ENCODE results near the gene KRTAP10-1.
"Not testable (repeated sequence)": the region's sequence is repeated elsewhere in the genome, so short reads cannot be mapped to it uniquely, and the experiment has no call there.

Gene KRTAP10-1, protein sequence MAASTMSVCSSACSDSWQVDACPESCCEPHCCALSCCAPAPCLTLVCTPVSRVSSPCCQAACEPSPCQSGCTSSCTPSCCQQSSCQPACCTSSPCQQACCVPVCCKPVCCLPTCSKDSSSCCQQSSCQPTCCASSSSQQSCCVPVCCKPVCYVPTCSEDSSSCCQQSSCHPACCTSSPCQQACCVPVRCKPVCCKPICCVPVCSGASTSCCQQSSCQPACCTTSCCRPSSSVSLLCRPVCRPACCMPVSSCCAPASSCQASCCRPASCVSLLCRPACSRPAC

DNA sequence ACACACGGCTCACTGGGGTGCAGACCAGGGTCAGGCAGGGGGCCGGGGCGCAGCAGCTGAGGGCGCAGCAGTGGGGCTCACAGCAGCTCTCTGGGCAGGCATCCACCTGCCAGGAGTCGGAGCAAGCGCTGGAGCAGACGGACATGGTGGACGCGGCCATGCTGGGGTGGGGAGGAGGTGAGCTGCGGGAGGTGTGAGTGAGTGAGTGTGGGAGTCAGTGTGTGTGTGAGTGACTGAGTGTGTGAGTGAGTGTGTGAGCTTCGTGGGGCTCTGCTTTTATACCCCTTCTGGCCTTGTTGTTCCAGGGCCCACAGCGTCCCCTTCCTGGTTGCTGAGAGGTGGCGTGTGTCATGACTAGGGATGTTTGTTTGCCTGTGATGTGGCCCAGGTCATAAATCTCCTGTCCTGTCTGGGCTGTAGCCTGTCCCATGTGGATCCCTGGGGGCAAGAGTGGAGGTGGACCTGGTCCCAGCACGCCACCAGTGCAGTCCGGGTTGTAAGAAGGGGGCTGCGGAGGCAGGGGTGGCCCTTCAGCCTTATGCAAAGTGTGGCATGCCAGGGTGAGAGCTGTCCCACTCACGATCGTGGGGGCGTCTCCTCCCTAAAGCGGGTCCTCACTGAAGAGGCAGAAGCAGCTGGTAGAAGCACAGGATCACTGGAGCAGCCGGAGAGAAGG lies at the start of gene KRTAP10-1:
Gene KRTAP10-1, minus strand, starts transcription at position 205 of the 676 bp plus-strand sequence. Its CDS starts 45 bp downstream, at position 160.
- DNase-seq = no peak

DNA sequence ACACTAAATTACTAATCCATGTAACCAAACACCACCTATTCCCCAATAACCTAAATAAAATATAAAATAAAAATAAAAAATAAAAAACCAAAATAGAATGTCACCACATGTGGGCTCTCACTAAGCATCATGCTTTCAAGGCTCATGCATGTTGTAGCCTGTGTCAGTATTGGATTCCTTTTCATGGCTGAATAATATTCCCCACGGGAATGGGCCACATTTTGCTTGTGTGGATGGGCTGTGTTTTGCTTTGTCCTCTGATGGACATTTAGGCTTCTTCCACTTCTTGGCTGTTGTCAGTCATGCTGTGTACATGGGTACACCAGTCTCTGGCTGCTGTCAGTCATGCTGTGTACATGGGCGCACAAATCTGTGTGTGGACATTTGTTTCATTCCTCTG lies 49.1 kb upstream of the KRTAP10-1 start:
- no peak for DNase-seq

DNA sequence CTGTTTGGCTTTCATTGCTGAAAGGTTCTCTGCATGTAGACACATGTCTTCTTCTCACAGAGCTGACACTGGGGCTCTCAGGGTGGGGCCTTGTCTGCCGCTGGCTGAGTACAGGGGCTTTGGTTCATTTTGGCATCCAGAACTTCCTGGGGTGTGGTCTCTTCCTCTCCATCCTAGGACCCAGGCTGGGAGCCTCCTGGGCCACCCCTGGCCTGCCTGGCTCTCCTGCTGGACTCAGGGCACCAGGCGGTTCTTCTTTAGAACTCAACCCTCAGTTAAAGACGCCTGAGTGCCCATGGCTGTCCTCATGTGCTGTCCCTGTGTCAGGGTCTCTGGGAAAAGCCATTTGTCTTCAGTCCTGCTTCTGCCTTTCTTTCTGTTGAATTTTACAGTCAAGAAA lies 45.9 kb upstream of the KRTAP10-1 start:
- no peak for DNase-seq

DNA sequence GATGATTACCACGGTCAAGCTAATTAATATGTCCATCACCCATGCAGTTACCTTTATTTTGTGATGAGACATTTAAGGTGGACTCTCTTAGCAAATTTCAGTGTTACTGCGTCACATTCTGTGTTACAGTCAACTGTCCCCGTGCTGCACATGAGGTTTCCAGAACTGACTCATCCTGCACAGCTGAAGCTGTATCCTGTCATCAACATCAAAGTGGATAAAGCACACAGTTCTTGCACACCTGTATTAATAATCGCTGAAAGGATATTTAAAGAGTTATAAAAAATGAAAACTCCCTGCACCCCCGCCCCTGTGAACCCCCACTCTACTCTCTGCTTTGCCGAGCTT lies 43.8 kb upstream of the KRTAP10-1 start:
- DNase-seq = no peak

DNA sequence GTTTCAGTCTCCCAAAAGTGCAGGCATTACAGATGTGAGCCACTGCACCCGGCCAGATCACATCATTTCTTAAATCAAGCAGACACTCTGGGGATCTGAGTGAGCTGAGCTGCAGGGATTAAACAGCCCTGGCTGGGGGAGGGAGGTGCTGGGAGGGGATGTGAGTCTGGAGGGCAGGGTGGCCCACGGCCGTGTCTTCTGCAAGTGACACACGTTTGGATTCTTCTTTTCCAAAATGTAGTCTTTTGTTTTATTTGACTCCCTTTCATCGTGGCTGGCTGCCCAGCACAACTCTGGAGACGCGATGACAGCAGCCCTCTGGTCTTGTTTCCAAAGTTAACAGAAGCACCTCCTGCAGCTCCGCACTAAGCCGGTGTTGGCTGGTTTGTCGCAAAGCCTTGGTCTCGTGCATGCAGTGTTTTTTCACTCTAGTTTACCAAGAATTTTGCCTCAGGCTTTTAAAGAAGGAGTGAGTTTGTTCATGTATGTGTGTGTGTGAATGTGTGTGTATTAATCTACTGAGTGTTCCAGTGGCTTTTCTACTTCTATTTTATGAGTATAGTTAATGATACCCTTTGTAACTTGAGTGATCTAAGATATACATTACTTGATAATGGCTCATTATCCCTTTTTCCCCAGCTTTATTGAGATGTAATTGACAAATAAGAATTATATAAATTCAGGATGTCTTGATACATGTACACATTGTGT lies 43.2 kb upstream of the KRTAP10-1 start:
- DNase-seq = no peak

DNA sequence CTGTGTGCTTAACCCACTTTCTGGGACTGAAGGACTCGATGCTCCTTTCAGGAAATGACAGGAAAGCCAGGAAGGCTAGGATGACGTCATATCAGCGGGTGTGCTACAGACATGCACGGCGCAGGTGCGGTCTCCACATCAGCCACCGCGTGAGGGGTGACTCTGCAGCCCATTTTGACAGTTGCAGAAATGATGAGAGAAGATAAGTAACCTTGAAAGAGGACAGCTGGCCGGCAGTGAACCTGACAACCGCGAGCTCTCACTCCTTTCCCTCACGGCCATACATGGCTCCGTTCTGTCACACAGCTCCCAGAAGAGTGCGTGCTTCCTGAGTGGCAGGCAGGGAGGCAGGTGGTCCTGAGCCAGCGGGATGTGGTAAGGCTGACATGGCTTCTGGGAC lies 42.1 kb upstream of the KRTAP10-1 start:
- DNase-seq = peak in 1 of 2 experiments; percentile 2

DNA sequence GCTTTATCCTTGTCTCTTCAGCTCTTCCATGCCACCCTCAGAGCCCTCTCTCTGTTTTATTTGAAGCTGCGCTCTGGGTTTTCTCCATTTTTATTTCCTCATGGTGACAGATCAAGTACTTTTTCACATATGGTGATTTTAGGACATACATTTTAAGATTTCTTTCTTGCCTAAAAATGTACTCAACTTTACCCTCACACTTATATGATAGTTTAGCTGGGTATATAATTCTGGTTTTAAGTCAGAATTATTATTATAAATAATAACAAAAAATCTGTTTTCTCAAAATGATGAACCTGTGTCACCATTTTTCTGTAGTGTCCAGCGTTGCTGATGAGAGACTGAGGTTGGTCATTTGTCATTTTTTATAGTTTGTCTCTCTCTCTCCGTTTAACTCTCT lies 41.2 kb upstream of the KRTAP10-1 start:
- no peak for DNase-seq

DNA sequence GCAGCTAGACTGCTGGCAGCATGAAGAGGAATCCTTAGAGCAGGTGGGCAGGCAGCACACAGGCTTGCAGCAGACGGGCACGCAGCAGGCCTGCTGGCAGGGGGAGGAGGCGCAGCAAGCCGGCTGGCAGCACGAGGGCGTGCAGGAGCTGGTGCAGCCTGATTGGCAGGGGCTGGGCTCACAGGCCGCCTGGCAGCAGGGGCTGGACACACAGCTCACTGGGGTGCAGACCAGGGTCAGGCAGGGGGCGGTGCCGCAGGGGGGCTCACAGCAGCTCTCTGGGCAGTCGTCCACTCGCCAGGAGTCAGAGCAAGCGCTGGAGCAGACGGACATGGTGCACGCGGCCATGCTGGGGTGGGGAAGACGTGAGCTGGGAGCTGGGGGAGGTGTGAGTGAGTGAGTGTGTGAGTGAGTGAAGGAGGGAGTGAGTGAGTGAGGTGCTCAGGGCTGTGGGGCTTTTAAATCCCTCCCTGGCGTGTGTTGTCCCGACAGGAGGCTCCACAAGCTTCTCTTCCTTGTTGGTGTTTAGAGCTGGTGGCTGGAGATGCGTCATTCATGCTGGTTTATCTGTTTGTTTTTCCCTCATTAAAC lies 40.3 kb upstream of the KRTAP10-1 start, which contains the start of gene KRTAP10-5:
Gene KRTAP10-5, minus strand, starts transcription at position 374 of the 591 bp plus-strand sequence. Its CDS starts 26 bp downstream, at position 348.
- DNase-seq = not testable (repeated sequence)

DNA sequence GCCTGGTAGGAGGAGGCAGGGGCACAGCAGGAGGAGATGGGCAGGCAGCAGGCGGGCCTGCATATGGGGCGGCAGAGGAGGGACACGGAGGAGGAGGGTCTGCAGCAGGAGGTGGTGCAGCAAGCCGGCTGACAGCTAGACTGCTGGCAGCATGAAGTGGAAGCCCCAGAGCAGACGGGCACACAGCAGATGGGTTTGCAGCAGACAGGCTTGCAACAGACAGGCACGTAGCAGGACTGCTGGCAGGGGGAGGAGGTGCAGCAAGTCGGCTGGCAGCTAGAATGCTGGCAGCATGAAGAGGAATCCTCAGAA lies 39.8 kb upstream of the KRTAP10-1 start:
- no peak for DNase-seq

DNA sequence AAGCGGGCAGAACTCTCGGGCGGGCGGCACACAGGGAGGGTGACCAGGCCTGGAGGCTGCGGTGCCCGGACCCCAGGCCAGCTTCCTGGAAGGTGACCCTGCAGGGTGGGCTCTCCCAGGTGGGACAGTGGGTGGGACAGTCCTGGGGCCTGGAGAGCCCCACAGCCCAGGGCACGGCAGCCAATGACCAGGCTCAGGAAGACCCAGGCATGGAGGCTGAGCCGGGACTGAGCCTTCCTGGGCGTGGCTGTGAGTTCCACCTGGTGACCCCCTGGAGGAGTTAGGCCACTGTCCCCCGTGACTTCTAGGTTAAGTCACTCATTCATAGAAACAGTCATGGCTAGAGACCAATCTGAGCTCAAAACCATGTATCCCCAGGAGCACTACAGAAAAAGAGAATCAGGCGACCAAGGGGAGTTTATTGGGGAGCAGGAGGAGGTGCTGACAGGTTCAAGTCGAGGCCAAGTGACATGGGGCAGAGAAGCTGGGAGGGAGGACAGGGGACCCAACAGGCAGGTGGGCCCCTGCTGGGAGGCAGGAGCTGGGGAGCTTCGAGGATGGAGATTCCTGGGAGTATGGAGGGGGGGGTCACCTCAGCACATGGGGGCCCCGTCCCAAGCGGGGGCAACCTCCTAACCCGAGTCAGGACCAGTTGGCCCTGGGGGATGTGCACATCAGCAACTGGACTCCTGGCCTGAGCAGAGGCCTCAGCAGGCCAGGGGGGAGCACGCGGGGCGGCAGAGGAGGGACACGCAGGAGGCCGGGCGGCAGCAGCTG lies 39.2 kb upstream of the KRTAP10-1 start:
- DNase-seq = no peak

DNA sequence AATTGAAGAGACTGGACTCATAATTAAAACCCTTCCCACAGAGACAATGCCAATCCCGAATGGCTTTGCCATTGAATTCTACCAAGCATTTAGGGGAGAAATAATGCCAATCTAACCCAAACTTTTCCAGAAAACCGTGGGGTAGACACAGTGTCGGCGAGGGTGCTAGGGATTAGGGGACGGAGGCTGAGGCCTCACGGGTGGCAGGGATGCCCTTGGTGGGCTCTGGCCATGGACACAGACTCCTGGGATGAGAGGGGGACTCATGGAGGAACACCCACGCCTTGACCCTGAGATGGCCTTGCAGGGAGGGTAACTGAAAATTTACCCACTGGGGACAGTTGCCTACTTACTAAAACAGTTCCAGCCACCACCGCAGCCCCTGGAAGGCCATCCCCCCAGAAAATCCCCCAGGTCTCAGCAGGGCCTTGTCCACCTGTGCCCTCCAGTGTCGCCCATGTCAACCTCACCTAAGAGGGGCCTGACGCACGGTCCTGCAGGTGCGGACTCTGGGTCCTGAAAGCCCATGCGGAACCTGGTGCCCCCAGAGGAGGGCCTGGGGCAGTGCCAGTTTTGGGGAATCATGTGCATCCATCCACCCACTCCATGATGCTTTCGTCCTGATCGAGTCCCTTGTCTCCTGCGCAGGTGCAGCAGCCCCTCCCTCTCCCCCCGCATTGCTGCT lies 38.5 kb upstream of the KRTAP10-1 start:
- DNase-seq = no peak

DNA sequence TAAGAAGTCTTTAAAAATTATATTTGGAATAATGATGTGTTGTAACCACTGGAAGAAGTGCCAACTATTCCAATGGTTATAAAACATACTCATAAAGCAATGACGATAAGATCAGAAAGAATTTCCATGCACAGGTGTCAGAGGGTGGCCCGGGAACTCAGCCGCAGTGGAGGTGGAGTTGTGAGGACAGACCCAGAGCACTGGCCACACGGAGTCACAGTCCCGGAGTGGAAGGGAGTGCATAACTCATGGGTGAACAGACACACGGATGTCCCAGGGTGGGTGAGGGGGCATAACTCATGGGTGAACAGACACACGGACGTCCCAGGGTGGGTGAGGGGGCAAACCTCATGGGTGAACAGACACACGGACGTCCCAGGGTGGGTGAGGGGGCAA lies 36.0 kb upstream of the KRTAP10-1 start:
- DNase-seq = no peak

DNA sequence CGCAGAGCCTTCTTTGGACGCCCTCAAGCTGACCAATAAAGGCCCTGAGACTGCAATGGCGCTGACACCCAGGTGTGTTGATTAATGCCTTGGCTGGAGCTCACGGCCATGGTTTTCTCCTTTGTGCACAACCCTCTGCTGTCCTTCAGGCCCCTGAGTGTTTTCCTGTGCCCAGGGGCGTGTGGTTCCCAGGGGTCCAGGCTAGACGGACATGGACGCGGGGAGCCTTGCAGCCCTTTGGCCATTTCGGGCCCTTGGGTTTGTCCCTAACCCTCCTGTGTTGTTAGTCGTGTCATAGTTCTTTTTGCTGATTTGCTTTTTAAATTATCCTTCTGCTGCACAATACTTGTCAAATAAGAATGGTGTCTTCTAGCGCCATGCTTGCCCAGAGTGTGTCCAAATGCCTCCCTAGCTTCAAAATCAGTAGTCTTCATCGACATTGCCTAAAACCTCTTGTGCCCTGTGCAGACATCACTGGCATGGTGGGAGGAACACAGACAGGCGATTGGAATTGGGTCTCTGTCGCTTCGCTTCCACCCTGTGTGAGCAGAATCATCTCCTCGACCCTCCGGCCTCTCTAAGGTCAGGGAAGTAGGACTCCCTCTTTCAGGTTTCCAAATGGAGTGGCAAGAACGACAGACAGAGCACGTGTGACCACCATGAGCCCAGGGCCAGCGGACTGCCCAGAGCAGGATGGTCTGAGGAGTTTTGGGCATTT lies 35.5 kb upstream of the KRTAP10-1 start:
- no peak for DNase-seq

DNA sequence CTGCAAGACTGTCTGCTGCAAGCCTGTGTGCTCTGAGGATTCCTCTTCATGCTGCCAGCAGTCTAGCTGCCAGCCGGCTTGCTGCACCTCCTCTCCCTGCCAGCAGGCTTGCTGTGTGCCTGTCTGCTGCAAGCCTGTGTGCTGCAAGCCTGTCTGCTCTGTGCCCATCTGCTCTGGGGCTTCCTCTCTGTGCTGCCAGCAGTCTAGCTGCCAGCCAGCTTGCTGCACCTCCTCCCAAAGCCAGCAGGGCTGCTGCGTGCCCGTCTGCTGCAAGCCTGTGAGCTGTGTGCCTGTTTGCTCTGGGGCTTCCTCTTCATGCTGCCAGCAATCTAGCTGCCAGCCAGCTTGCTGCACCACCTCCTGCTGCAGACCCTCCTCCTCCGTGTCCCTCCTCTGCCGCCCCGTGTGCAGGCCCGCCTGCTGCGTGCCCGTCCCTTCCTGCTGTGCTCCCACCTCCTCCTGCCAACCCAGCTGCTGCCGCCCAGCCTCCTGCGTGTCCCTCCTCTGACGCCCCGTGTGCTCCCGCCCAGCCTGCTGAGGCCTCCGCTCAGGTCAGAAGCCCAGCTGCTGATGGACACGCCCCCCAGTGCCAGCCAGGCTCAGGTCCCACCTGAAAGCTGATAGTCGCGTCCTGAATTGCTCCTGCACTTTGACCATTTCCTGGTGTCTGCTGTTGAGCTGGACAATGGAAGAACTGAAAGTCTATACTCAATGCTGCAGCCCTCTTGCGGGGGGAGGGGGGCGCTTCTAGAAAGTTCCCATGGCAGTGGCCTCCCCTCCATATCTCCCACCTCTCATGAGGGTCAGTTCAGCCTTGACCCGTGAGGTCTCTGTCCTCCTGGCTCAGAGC lies 34.7 kb upstream of the KRTAP10-1 start:
- DNase-seq = no peak

DNA sequence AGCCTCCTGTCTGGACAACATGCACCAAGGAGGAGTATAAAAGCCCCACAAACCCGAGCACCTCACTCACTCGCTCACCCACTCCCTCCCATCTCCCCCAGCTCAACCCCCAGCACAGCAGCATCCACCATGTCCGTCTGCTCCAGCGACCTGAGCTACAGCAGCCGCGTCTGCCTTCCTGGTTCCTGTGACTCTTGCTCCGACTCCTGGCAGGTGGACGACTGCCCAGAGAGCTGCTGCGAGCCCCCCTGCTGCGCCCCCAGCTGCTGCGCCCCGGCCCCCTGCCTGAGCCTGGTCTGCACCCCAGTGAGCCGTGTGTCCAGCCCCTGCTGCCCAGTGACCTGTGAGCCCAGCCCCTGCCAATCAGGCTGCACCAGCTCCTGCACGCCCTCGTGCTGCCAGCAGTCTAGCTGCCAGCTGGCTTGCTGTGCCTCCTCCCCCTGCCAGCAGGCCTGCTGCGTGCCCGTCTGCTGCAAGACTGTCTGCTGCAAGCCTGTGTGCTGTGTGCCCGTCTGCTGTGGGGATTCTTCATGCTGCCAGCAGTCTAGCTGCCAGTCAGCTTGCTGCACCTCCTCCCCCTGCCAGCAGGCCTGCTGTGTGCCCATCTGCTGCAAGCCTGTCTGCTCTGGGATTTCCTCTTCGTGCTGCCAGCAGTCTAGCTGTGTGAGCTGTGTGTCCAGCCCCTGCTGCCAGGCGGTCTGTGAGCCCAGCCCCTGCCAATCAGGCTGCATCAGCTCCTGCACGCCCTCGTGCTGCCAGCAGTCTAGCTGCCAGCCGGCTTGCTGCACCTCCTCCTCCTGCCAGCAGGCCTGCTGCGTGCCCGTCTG lies 33.8 kb upstream of the KRTAP10-1 start, which contains the start of gene KRTAP10-4:
Gene KRTAP10-4, plus strand, starts transcription at position 100 of the 827 bp plus-strand sequence. Its CDS starts 30 bp downstream, at position 130.
- not testable (repeated sequence) for DNase-seq

DNA sequence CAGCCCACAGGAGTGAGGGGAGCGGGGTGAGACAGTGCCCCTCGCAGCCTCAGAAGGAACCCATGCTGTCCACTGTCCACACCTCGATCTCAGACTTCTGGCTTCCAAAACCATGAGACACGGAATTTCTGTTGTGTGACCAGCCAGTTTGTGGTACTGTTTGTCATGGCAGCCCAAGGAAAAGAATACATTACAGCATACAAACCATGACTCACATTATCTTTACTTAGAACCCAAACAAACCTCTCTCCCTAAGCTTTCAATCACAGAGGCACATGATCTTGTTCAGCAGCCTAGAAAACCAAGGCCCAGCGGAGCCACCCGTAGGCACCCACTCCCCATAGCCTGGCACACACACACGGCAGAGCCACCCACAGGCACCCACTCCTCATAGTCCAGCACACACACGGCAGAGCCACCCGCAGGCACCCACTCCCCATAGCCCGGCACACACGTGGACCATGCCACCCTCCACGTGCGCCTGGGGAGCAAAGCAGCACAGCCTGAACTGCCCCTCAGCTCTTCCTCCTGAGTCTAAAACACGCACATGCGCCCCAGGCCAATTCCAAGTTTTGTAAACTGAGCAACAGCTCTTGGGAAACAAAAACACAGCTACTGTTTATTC lies 33.1 kb upstream of the KRTAP10-1 start:
- no peak for DNase-seq

DNA sequence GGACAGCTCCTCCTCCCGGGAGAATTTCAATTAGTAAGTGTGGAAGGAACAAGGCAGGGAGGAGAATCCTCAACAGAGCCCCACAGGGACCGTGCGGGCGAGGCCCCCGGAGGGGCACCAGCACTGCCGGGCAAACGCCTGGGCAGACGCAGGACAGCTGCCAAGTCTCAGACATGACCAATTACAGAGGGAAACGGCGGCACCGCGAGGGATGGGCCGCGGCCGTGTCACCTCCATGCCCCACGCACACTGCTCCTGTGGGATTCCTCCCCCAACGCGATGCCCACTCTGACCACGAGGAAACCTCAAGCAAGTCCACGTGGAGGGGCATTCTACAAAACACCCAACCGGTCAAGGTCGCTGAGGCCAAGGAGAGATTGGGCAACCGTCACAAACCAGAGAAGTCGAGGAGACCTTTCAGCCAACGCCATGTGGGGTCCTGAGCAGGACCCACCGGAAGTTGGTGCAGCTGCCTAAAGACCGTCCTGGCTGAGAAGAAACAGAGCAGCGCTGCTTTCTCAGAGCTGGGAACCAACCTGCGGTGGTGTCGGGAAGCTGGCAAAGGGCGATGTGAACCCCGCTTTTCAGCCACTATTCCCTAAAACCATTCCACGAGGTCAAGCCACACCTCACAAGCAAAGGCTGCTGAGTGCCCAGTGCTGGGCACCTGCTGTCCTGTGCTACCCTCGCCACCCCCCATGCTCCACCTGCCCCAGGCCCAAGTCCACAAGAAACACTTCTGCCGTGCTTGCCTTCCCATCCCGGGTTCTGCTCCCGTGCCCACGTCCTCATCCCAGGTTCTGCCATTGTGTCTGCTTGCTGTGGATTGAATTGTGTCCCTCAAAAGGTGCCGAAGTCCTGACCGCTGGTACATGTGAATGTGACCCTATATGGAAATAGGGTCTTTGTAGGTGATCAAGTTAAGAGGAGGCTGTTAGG lies 32.1 kb upstream of the KRTAP10-1 start:
- no peak for DNase-seq

DNA sequence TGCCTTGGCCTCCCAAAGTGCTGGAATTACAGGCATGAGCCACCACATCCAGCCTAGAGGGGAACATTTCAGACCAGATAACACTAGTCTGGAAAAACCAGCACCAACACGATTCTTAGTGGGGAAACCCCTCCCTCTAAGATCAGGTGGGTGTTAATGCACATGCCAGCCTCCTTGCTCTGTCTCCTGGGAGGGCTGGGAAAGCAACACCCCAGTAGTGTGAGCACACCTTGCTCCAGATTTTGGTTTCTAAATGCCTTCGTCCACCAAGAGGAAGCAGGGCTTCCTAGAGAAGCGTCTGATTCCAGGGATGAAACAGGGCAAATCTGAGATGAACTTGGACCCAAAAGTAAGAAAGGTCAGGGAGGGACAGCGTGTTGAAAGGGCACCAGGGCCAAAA lies 31.3 kb upstream of the KRTAP10-1 start:
- no peak for DNase-seq

All from SW 1271 (cell line).